CD8-positive, alpha-beta memory T cell (primary cell): ENCODE results near the gene LMAN1L. TPM values are rescaled to one million over a fixed set of nuclear protein-coding genes. Genes with fewer than 3 reads are reported as not detected.

Experiments
- CTCF ChIA-PET: fragments of 350-600 bp; sonication (Branson Sonifier 250); formaldehyde crosslinking; loops from one replicate; lab custom pipeline; 2021; ENCODE audit warnings: antibody characterized with exemption; lab: Charles Lee
- POLR2A ChIA-PET: fragments of 350-600 bp; sonication (Branson Sonifier 250); formaldehyde crosslinking; loops from one replicate; lab custom pipeline; 2021; ENCODE audit warnings: antibody characterized with exemption; lab: Charles Lee
- DNase-seq, 5 donors: peaks; one replicate each; pipeline versions ENCODE4 v3.0.0 to v3.0.0-alpha.2; 2020 to 2022; ENCODE audit warnings: mixed read lengths in 1 of 5
- H3K27ac ChIP-seq: one replicate; pipeline ENCODE4 v1.7.0; 2013; ENCODE audit warnings: low read depth, mild to moderate bottlenecking, low read length, moderate library complexity
- H3K27me3 ChIP-seq: 2 replicates; pipeline ENCODE4 v1.7.0; 2013; ENCODE audit warnings: low read length, mild to moderate bottlenecking; ENCODE audit not compliant: insufficient read depth, poor library complexity, severe bottlenecking
- H3K36me3 ChIP-seq: 2 replicates; pipeline ENCODE4 v1.7.0; 2013; ENCODE audit warnings: mild to moderate bottlenecking, low read length, moderate library complexity; ENCODE audit not compliant: insufficient read depth
- H3K4me1 ChIP-seq: 2 replicates; pipeline ENCODE4 v1.7.0; 2013; ENCODE audit warnings: mild to moderate bottlenecking, low read length, moderate library complexity; ENCODE audit not compliant: insufficient read depth
- H3K4me3 ChIP-seq: 2 replicates; pipeline ENCODE4 v1.7.0; 2013; ENCODE audit warnings: mild to moderate bottlenecking, low read length
- H3K9me3 ChIP-seq: 2 replicates; pipeline ENCODE4 v1.7.0; 2013; ENCODE audit warnings: mild to moderate bottlenecking, low read length
- H3K27ac Mint-ChIP-seq, 8 donors: one replicate each; pipeline ENCODE4 v1.8.0; 2020 to 2021; ENCODE audit warnings: mixed read lengths in 8 of 8, mild to moderate bottlenecking in 6 of 8, inconsistent platforms in 3 of 8, moderate library complexity in 3 of 8
- H3K27me3 Mint-ChIP-seq, 2 donors: one replicate each; pipeline ENCODE4 v1.8.0; 2020 to 2021; ENCODE audit warnings: mixed read lengths in 2 of 2, mild to moderate bottlenecking in 1 of 2, moderate library complexity in 1 of 2
- H3K36me3 Mint-ChIP-seq, 3 donors: one replicate each; pipeline ENCODE4 v1.8.0; 2020 to 2021; ENCODE audit warnings: mixed read lengths in 3 of 3, inconsistent platforms in 1 of 3, mild to moderate bottlenecking in 1 of 3
- H3K4me1 Mint-ChIP-seq, 3 donors: one replicate each; pipeline ENCODE4 v1.8.0; 2020 to 2021; ENCODE audit warnings: mixed read lengths in 3 of 3, inconsistent platforms in 1 of 3, mild to moderate bottlenecking in 1 of 3
- H3K4me3 Mint-ChIP-seq, 7 donors: one replicate each; pipeline ENCODE4 v1.8.0; 2020 to 2021; ENCODE audit warnings: mixed read lengths in 7 of 7, mild to moderate bottlenecking in 6 of 7, moderate library complexity in 4 of 7, inconsistent platforms in 2 of 7
- H3K9me3 Mint-ChIP-seq, 5 donors: one replicate each; pipeline ENCODE4 v1.8.0; 2020 to 2022; ENCODE audit warnings: mixed read lengths in 5 of 5, mild to moderate bottlenecking in 3 of 5, moderate library complexity in 2 of 5, inconsistent platforms in 1 of 5
- polyA plus RNA-seq: library from polyadenylated mRNA; unstranded; fragments of 300-500 nt; fragmentation: Illumina TruSeq; gene quantifications from one replicate; pipeline ENCODE4 v1.2.3, GENCODE V29; 2021
- total RNA-seq, 2 experiments: library from RNA; stranded (reverse); gene quantifications; one replicate each; pipeline ENCODE4 v1.2.3, GENCODE V29; 2021

Gene LMAN1L
- total and polyA plus RNA-seq, 3 experiments from 2014 or later: 0.27 TPM; not detected in 2

- no peaks in the 10 kb centered on the region for H3K36me3 ChIP-seq
- H3K4me3 ChIP-seq: peak within 1 kb of the TSS; percentile 98
- H3K9me3 ChIP-seq: no peaks in the 10 kb centered on the region
- peak within 1 kb of the TSS; percentile 95 to 100 (median 96) for H3K27ac Mint-ChIP-seq
- H3K4me1 ChIP-seq: peaks cover 40% of the 10 kb centered on the region
- CTCF ChIA-PET: interaction anchor here (1.1 to 3.1 kb wide), 4 partner anchors 20 to 33 kb away, joined by 3 to 17 read pairs (median 4); partner anchors contain the start of genes FAM219B and ULK3
- no peaks in the 10 kb centered on the region for H3K27me3 ChIP-seq
- H3K9me3 Mint-ChIP-seq: no peaks in the 10 kb centered on the region
- H3K27me3 Mint-ChIP-seq: no peaks in the 10 kb centered on the region
- H3K36me3 Mint-ChIP-seq: peaks cover 0 to 30% (median under 1%) of the 10 kb centered on the region in 3 donors
- H3K4me1 Mint-ChIP-seq: peaks cover 43 to 54% (median 50%) of the 10 kb centered on the region in 3 donors
- H3K27ac ChIP-seq: peak within 1 kb of the TSS; percentile 96
- peak; percentile 87 to 95 (median 93) for DNase-seq
- POLR2A ChIA-PET: no interaction called here
- peak within 1 kb of the TSS; percentile 94 to 100 (median 97) for H3K4me3 Mint-ChIP-seq
Measured at GRCh38 chr15:74873036-74873755, 60.6 kb downstream of the LMAN1L start, which contains the start of gene SCAMP2. SCAMP2 (minus strand) TSS chr15:74873365; CDS start chr15:74873255, 110 bp downstream.

GRCh38 chr15:74873756-74874424, 61.3 kb downstream of the LMAN1L start:
- H3K27ac Mint-ChIP-seq: peak overlapping the region; percentile 95 to 100 (median 96)
- Histone ChIP-seq H3K9me3 (no peaks in the 10 kb centered on the region), H3K27ac (peak overlapping the region; percentile 96), H3K36me3 (no peaks in the 10 kb centered on the region), H3K27me3 (no peaks in the 10 kb centered on the region), H3K4me1 (peaks cover 34% of the 10 kb centered on the region), H3K4me3 (peak overlapping the region; percentile 92)
- H3K4me3 Mint-ChIP-seq: peak overlapping the region; percentile 94 to 100 (median 97)
- no peaks in the 10 kb centered on the region for H3K9me3 Mint-ChIP-seq
- H3K27me3 Mint-ChIP-seq: no peaks in the 10 kb centered on the region
- ChIA-PET POLR2A (interaction anchor here (0.7 to 1.3 kb wide), 3 partner anchors 15 to 84 kb away, joined by 3 to 6 read pairs (median 3); partner anchors contain the start of gene MPI), CTCF (interaction anchor here (1.1 to 3.1 kb wide), 5 partner anchors 16 to 32 kb away, joined by 3 to 17 read pairs (median 3); partner anchors contain the start of genes FAM219B and ULK3)
- DNase-seq: no peak
- peaks cover 40 to 48% (median 43%) of the 10 kb centered on the region in 3 donors for H3K4me1 Mint-ChIP-seq
- peaks cover 0 to 26% (median 0%) of the 10 kb centered on the region in 3 donors for H3K36me3 Mint-ChIP-seq

Other genes with a start within 250 kb of the LMAN1L start
- 100 to 1,000 TPM in 1 of 2 experiments, 10 to 100 TPM in 1; 96.8 to 101 TPM for gene CLK3, start 197.0 kb upstream of the LMAN1L start, total RNA-seq
- gene CLK3, start 197.0 kb upstream of the LMAN1L start, polyA plus RNA-seq: 84.7 TPM
- 10 to 100 TPM; 50.9 to 52.0 TPM for gene EDC3, start 116.8 kb upstream of the LMAN1L start, total RNA-seq
- gene EDC3, start 116.8 kb upstream of the LMAN1L start, polyA plus RNA-seq: 29.9 TPM
- gene CYP1A1, start 87.3 kb upstream of the LMAN1L start, total RNA-seq: 1 to 10 TPM; 2.4 to 2.6 TPM
- gene CYP1A1, start 87.3 kb upstream of the LMAN1L start, polyA plus RNA-seq: 0.09 TPM
- gene CYP1A2, start 64.0 kb upstream of the LMAN1L start, total RNA-seq: not detected
- gene CYP1A2, start 64.0 kb upstream of the LMAN1L start, polyA plus RNA-seq: not detected
- gene CSK, start 30.8 kb upstream of the LMAN1L start, total RNA-seq: 100 to 1,000 TPM; 288 to 294 TPM
- 154 TPM for gene CSK, start 30.8 kb upstream of the LMAN1L start, polyA plus RNA-seq
- gene CPLX3, start 13.8 kb downstream of the LMAN1L start, total RNA-seq: not detected
- gene CPLX3, start 13.8 kb downstream of the LMAN1L start, polyA plus RNA-seq: not detected
- gene ULK3, start 30.3 kb downstream of the LMAN1L start, total RNA-seq: 10 to 100 TPM; 53.9 to 60.1 TPM
- 43.1 TPM for gene ULK3, start 30.3 kb downstream of the LMAN1L start, polyA plus RNA-seq
- 10 to 100 TPM; 82.8 to 84.2 TPM for gene SCAMP2, start 60.5 kb downstream of the LMAN1L start, total RNA-seq
- 154 TPM for gene SCAMP2, start 60.5 kb downstream of the LMAN1L start, polyA plus RNA-seq
- 10 to 100 TPM; 40.4 to 43.0 TPM for gene MPI, start 77.2 kb downstream of the LMAN1L start, total RNA-seq
- 61.1 TPM for gene MPI, start 77.2 kb downstream of the LMAN1L start, polyA plus RNA-seq
- 10 to 100 TPM; 45.0 to 47.7 TPM for gene FAM219B, start 94.0 kb downstream of the LMAN1L start, total RNA-seq
- 32.3 TPM for gene FAM219B, start 94.0 kb downstream of the LMAN1L start, polyA plus RNA-seq
- 100 to 1,000 TPM; 326 to 362 TPM for gene COX5A, start 125.2 kb downstream of the LMAN1L start, total RNA-seq
- gene COX5A, start 125.2 kb downstream of the LMAN1L start, polyA plus RNA-seq: 351 TPM
- 1 to 10 TPM; 6.1 to 7.4 TPM for gene RPP25, start 143.9 kb downstream of the LMAN1L start, total RNA-seq
- 2.5 TPM for gene RPP25, start 143.9 kb downstream of the LMAN1L start, polyA plus RNA-seq
- 1 to 10 TPM in 1 of 2 experiments, under 1 TPM in 1; 0.74 to 1.1 TPM for gene SCAMP5, start 182.7 kb downstream of the LMAN1L start, total RNA-seq
- 0.16 TPM for gene SCAMP5, start 182.7 kb downstream of the LMAN1L start, polyA plus RNA-seq
- 10 to 100 TPM; 35.5 to 39.2 TPM for gene PPCDC, start 210.8 kb downstream of the LMAN1L start, total RNA-seq
- 12.8 TPM for gene PPCDC, start 210.8 kb downstream of the LMAN1L start, polyA plus RNA-seq